Activated CD8-positive, alpha-beta memory T cell treated with anti-CD3 and anti-CD28 coated beads, Interleukin-2, amount 50 U/mL, for 24 hours (primary cell): ENCODE measurements around the gene TBX2.

ENCODE experiments used
- DNase-seq: peaks from one replicate; pipeline ENCODE4 v3.0.0-alpha.2; 2020; ENCODE audit errors: extremely low read depth

TBX2 gene

DNA sequence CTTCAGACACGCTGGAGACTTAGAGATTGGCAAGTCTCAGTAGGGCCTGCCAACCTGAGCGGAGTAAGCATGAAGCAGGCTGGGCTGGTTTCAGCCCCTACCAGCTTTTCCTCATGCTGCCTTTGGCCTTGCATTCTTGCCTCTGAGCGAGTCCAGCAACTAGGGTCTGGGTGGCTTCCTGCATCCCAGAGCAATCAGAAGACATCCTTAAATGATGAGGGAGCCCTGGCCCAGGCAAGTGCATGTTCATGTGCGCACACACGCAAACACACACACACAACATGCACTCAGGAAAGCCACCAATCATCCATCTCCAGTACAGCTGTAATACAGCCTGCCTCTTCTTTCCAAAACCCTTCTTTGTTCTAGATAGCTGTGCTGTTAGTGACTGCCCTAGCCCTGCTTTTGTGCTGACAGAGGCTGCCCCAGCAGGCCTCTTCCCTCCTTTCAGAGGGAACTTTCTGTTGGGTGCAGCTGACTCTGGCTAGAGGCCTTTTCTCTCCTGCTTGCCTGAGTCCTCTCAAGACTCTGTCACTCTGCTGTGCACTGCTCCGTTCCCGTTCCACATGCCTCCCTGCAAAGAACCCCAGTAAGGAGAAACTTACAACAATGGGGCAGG, 30.7 kb upstream of the TBX2 start:
- DNase-seq, result no peak

DNA sequence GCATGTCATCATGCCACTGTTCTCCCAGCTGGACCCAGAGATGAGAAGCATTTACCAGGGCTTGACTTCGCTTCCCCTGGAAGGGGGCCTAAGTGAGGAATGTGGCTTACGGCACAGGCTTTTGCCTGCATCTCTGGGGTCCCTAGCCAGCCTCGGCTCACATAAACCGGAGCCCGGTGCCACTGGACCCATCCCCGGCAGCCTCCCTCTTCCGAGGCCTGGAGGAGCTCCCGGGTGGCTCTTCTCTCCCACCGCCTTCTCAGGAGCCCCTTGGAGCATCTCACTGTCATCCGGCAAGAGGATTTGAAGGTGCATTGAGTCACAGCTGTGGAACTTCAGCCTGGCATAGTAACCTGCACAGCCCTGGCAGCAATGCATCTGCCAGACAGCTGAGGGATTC, 29.9 kb upstream of the TBX2 start:
- DNase-seq, result no peak

DNA sequence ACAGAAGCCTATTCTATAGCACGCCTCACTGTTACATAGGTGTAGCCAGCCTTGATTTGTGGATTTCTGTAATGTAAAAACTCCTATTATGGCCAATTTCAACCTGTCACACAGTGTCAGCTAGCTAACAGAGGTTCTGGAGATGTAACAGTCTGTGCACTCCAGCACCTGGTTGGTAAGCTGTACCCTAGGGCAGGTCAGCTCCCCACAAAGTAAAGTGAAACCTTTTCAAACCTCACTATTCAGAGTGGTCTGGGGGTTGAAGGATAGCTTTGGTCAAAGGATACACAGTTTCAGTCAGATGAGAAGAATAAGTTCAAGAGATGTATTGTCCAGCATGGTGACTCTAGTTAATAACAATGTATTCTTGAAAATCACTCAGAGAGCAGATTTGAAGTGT, 28.5 kb upstream of the TBX2 start:
- DNase-seq, result no peak

DNA sequence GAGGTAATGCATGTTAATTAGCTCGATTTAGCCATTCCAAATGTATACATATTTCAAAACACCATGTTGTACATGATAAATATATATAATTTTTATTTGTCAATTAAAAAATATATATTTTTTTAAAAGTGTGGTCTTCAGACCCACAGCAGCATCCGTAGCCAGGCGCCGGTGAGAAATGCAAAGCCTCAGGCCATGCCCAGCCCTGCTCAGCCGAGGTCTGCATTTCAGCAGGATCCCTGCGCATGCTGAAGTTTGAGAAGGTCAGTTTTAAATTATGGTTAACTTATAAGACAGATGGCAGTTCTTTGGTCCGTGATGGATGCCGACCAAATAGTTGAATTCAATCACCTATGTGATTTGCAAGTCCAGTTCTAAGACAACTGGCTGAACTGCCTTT, 28.0 kb upstream of the TBX2 start:
- no peak for DNase-seq

DNA sequence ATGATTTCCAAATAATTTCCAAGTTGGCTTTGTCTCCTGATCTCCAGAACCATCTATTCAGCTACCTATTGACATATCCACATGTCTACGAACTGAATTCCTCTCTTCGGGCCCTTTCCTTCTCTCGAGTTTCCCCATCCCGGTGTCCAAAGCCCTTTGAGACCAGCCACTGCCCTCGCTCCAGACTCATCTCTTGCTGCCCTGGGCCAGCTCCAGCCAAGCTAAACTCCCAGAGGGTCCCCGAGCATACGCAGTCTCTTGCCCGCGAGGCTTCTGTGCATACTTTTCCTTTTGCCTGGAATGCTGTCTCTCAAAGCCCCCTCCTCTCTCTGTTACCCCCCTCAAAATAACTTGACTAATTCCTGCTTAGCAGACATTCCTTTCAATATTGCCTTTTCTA, 27.2 kb upstream of the TBX2 start:
- DNase-seq, result no peak

DNA sequence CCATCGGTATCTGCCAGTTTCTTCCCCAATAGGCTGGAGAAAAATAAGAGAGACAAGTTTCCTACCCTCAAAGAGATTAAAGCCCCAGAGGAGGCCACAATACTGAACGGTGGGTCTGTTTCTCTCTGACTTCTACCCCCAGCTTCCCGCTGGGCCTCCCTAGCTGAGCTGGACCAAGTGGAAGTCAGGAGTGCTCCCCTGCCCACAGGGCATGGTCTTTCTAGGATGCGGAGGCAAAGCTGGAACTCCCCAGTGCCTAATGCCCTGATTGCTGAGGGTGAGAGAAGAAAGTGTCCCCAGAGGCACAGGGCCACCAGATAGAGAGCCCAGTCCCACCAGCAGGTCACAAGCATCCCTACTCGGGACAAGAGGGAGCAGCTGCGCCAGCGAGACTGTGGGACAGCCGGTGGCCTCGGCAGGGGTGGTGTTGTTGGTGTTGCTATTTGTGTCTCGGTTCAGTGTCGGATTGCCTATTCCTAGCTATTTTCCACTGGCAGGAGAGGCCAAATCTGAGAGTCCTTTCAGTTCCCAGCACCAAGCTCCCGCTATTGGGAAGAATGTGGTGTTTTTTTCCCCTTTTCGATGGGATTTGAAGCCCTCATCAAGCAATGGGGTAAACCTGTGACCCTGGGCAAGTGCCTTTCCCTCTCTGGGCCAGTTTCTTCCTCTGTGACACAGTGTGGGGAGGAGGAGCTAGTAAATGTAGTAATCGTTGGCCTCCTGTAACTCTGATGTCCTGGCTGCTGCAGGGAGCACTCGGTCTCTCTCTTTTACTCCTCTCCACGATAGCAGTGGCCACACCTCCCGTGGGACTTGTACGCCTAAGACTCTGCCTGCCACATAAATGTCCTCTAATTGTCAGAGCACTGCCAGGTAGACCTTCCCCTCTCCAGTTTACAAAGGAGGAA, 22.5 kb upstream of the TBX2 start:
- DNase-seq, result no peak

DNA sequence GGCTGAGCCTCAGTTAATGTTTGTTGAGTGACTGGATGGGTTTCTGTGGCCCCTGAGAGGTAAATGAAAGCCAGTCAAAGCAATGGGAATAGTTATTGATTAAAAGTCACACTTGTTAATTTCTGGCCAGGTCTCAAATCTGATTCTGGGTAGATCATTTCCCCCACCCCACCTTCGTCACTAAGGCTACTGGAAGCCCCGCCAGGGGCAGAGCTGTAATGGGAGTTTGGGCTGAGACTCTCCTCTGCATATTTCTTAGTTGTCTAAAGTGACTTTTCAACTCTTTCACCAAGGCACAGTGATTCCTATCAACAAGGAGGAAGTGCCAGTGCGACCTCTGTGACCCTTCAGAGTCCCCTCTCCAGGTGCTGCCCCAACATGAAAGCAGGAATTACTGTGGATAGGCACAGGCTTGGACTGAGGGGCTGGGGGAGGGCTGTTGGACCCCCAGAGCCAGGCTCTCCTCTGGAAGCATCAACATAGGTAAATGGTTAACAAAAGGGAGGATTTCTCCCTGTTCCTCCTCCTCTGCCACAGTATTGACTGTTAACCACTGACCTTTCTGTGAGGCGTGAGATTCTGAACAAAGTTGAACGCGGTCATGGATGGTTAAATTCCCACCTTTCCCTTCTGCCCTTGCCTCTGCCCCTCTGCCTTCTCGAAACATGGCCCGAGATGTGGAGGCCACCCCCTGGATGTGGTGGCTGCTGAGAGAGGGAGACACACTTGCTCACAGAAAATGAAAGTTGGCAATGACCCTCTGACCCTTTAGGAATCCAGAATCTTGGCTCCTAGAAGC, 20.8 kb upstream of the TBX2 start:
- DNase-seq, result no peak

DNA sequence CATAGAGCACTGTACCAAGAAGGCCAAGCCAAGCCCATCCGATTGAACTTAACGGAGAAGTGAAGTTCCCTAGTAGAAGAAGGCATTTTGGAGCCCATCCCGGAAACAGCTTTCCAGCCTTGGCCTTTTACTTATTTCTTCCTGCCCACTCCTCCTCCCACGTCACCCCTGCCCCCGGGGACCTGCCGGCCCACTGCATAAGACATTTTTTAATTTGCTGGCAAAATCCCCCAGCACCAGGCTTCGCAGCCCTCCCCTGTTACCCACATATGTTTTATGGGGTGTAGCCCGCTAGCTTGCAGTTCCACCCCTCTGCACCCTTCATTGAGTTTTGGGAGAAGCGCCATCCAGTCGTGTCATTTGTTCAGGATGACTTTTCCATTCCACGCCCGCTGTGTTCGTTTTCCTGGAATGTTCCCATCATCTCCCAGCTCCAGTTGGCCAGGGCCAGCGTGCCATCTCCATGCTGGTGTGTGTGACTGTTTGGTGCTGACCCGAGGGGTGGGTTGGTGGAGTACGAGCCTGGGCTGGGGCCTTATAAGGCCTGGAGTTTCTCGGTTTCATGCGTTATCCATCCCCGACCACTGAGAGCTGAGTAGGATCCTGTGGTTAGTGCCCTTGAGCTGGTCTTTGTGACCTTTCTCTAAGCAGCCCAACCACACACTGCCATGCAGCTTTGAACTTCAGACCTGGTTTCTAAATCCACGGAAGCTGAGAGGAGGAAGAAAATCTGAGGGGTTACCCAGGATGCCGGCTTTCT, 20.0 kb upstream of the TBX2 start:
- no peak for DNase-seq

DNA sequence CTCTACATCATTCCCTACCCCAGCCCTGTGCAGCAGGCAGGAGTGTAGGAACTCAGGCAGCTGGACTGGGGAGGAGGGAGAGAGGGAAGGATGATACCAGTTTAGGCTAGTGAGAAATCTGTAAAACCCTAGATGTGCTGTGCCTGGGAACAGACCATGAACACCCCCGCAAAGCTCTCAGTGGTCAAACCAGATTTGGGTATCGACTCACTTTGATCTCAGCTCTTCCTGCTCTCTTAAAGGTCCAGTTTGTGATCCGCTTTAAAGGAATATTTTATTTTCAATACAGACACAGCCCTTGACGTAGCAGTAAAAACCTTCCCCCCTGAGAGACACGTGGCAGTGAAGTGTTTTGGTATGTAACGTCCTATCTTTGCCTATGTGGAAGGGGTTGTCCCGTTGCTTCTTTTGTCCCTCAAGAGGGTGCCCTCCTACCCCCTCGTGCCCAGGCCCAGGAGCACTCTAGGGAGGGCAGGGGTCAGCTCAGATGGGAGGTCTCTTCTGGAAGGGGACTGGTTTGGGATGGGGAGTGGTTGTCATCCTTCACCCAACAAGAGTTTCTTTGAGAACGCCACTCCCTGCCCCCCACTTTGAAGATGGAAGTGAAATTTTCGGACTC, 19.3 kb upstream of the TBX2 start:
- no peak for DNase-seq

DNA sequence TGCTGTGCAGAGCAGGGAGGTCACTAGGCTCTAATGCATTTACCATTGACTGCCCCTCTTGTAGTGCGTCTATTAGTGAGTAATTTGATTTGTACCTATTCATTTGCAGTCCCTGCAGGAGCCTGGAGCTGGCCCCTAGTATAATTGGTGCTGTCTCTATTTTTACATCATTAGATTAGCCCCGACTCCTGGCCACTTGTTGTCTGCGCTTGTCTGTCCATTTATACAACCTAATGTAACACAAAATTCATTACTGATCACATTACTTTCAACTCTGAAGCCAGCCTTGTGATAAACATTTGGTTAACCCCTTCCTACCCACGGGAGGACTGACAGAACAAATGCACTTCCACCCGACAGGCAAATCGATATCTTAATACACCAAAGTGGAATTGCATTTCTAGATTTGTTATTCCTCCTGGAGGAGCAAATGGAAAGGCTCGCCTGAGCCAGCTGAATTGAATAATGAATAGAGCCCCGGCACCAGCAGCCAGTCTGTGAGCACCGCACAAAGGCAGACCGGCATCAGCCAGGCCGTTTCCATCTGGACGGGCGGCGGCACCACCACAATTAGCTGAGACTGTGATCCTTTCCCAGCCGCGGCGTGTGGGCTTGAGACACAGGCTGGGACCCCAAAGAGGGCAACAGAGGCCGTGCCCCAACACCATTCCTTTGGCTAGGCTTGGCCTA, 18.7 kb upstream of the TBX2 start:
- no peak for DNase-seq

DNA sequence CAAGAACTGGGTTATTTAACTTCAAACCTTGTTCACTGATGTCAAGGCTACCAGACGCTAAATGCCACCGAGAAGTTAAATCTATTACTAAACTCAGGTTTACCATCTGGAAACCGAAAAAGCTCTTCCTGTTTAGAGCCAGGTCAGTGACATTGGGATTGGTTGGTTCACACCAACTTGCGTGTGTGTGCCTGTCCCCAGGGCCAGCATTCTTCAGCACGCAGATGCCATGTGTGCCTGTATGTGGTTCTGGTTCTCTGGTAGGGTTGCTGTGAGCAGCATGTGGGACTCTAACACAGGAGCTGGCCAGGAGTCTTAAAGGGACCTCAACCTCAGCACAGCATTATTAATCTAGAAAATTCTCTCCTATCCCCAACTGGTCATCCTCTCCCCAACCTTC, 18.1 kb upstream of the TBX2 start:
- no peak for DNase-seq

DNA sequence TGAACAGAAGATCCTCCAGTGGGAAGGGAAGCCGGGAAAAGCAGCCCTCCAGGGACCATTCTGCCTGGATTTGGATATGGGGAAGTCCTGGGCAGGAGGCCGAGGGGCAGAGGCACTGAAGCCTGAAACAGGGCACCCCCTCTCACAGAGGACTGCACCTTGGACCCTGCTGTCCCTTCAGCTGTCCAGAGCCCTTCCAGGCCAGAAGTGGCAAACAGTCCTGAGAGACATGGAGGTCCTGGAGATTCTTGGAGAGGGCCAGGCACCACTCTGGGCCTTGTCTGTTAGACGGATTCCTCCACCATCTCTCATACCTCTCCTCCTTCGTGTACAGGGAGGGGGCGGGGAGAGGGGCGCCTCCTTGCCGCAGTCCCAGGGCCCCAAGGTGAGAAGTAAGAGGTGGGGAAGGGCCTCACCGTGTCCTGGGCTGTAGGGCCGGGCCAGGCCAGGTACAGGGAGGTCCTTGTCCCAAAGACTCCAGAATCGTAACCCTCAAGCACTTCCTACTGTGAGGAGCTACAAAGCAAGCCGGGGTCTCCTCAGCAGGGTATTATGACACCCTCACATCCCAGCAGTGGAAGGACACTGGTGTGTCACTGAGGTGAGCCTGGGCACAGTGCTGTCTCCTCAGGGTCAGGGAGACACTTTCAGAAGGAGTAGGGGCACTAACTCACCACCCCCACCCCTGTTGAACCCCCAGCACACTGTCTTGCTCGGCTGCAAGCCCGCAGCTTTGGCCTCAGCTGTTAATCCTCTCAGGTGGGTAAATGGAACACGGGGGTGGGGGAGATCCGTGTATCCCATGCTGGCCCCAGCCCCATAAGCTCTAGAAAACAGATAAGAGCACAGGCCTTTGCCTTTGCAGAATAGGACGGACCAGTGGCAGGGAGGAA, 16.6 kb upstream of the TBX2 start:
- no peak for DNase-seq

DNA sequence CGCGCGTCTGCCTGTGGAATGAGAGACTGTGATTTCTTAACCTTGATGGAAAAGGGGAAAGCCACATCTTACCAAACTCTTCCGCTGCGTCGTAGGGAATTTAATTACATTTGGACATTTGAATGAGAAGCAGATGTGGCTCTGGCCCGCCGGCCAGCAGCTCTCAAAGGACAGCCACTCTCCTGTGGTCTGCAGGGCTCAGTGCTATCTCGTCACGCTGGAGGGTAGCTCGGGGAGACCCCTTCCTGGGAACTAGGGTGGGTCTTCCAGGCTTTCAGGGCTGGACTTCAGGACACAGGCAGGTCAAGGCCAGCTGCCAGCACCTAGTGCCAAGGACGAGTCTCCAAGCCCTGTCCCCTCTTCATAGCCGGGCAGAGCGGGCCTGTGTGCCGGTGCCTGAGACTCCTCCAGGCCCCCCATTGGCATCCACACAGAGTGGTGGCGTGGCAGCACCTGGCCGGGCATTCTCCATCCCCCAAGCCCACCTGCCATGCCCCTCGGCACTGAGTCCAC, 15.9 kb upstream of the TBX2 start:
- no peak for DNase-seq

DNA sequence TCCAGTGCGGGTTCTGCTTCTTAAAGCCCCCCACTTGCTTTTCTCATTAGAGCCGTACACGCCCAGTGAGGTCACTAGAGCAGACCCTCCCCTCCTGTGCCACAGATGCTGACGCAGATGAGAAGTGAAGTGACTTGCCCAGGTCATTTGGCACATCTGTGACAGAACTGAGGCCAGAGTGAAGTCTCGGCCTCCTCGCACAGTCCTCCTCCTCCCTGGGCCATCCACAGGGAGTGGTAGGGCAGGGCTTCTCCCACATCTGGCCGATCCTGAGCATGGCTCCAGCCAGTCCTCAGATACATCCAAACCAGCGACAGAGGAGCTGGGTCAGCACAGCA, 15.3 kb upstream of the TBX2 start:
- DNase-seq, result no peak

DNA sequence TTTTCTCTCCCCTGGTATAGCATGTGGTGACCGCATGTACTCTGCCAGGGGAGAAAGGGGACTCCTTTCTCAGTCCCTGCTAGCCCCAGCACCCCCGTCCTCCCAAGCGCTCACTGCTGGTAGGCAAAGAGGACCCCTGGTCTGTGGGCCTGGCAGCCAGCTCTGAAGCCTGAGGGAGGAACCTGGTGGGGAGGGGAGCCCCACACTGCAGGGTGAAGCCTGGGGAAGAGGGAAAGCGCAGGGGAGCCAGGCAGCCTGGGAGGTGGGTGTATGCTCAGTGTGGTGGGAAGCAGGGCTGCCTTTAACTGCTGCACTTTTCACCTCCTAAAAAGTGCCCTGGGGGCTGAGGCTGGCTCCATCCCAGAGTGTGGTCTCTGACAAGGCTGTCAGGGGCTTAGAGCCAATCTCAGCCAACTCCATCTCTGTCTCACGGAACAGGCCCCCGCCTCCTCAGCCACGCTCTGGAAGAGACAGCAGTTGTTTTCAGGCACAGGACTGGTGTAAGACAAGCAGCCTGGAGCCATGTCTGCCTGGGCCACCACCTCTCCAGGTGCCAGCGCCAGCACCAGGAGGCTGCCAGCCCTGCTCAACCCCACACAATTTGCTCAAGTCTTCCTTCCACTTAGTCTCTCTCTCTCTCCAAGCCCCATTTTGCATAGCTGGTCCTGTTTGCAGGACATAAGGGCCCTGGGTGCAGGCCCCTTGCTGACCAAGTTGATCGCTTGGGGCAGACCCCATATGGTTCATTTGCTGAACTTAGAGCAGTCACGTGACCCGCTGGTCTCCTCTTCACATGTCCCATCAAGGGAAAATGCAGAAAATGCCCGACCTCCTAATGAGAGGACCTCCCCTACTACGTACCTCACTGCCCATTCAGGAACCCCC, 14.7 kb upstream of the TBX2 start:
- no peak for DNase-seq

DNA sequence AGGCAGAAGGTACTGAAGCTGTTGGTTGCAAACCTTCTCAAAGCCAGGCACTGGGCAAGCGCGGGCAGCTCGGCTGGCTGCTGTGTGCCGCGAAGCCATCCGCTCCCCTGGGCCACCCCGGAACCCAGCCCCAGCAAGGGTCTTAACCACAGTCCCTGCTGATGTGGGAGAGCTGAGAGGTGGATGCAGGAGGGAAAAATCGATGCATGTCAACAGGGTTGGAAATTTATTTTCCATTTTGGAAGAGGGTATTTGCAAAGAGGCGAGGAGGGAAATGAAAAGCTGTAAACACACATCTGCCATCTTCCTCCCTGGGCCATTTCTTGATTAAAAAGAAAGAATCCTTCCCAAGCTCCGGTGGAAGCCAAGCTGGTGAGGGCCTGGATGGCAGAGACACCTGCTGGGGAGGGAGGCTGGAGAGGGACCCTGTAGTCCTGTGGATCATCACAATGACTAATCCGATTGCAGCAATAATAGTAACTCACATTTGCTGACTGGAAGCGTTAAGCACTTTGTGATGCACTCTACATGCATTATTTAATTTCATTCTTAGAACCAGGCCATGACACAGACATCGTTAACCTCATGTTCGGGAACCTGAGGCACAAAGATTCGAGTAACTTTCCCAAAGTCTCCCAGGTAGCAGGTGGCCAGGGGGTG, 13.9 kb upstream of the TBX2 start:
- DNase-seq, result no peak

DNA sequence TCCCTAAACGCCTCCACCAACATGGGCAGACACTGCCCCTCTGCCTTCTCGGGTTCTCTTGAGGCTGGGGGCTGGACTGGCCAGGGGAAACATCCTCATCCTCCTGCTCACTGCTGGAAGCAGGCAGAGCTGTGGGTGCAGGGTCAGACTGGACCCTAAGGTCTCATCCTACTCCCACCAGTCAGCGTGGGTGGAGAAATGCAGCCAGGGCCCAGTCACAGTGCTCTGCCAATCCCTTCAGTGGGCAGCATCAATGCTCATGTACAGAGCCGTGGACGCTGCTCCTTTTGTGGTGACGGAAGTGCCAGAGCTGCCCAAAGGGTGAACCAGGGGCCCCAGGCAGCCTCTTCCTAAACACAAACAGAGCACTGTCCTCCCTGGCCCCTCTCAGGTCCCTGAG, 13.4 kb upstream of the TBX2 start:
- DNase-seq, result no peak

DNA sequence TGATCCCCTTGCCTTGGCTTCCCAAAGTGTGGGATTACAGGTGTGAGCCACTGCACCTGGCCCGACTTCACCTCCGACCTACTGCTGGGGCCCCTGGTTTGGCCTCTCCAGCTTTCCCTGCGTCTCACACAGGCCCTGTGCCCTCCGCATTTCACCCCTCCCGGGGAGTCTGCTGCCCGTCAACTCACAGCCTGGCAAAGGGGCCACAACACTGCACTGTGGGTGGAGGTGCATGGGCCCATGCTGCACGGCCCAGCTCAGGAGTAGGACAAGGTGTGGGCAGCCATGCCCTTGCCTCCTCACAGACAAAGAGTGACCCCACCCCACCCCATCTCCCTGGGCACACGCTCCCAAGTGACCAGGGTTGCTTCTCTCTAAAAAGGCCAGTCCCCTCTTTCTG, 12.6 kb upstream of the TBX2 start:
- no peak for DNase-seq
